WTC11 (cell line): ENCODE data around the gene FAM53B. TPM values are rescaled to one million over a fixed set of nuclear protein-coding genes. Genes with fewer than 3 reads are reported as not detected.
A peak's percentile ranks its signal among the peaks of the same experiment; 100 is the strongest.

Experiments
- ATAC-seq: fragments of 200-7000 bp; cut with Tn5 transposase; 2 replicates; pipeline ENCODE4 v1.10.0; 2021; ENCODE audit warnings: mild to moderate bottlenecking, moderate library complexity
- CTCF ChIA-PET: fragments of 300-600 bp; sonication (Branson Sonifier 250); formaldehyde crosslinking; loops from one replicate; lab custom pipeline; 2021; ENCODE audit warnings: antibody characterized with exemption; lab: Charles Lee
- POLR2A ChIA-PET: fragments of 350-600 bp; sonication (Branson Sonifier 250); formaldehyde crosslinking; loops from one replicate; lab custom pipeline; 2021; ENCODE audit warnings: antibody characterized with exemption; lab: Charles Lee
- DNase-seq: peaks from one replicate; pipeline ENCODE4 v3.0.0; 2021; ENCODE audit warnings: low spot score
- H3K27ac Mint-ChIP-seq: 2 replicates; pipeline ENCODE4 v1.8.0; 2021; ENCODE audit warnings: mixed read lengths
- H3K27me3 Mint-ChIP-seq: 2 replicates; pipeline ENCODE4 v1.8.0; 2021; ENCODE audit warnings: low read depth, mild to moderate bottlenecking, moderate library complexity, mixed read lengths
- H3K36me3 Mint-ChIP-seq: 2 replicates; pipeline ENCODE4 v1.8.0; 2021; ENCODE audit warnings: mixed read lengths
- H3K4me1 Mint-ChIP-seq: 2 replicates; pipeline ENCODE4 v1.8.0; 2022; ENCODE audit warnings: mixed read lengths
- H3K4me3 Mint-ChIP-seq: 2 replicates; pipeline ENCODE4 v1.8.0; 2021; ENCODE audit warnings: mild to moderate bottlenecking, moderate library complexity, mixed read lengths
- H3K9me3 Mint-ChIP-seq: 2 replicates; pipeline ENCODE4 v1.8.0; 2021; ENCODE audit warnings: mixed read lengths
- ATF1 ChIP-seq: sonication (generic); formaldehyde crosslinking; IDR thresholded peaks from 2 replicates; pipeline ENCODE4 v1.8.1; 2023; ENCODE audit warnings: mild to moderate bottlenecking, moderate library complexity, missing genetic modification reagents
- E2F4 ChIP-seq: sonication (generic); formaldehyde crosslinking; IDR thresholded peaks from 2 replicates; pipeline ENCODE4 v1.8.1; 2022; ENCODE audit warnings: low read depth, mild to moderate bottlenecking, moderate library complexity, missing genetic modification reagents, borderline replicate concordance
- GABPB1 ChIP-seq: sonication (generic); formaldehyde crosslinking; IDR thresholded peaks from 2 replicates; pipeline ENCODE4 v1.8.1; 2023; ENCODE audit warnings: mild to moderate bottlenecking, missing genetic modification reagents
- HMGXB4 ChIP-seq: sonication (generic); formaldehyde crosslinking; IDR thresholded peaks from 2 replicates; pipeline ENCODE4 v1.8.1; 2023; ENCODE audit warnings: mild to moderate bottlenecking, moderate library complexity, missing genetic modification reagents
- IRF1 ChIP-seq: sonication (generic); formaldehyde crosslinking; IDR thresholded peaks from 2 replicates; pipeline ENCODE4 v1.8.0; 2023; ENCODE audit warnings: missing genetic modification reagents
- MLX ChIP-seq: sonication (generic); formaldehyde crosslinking; IDR thresholded peaks from 2 replicates; pipeline ENCODE4 v1.8.1; 2023; ENCODE audit warnings: mild to moderate bottlenecking, missing genetic modification reagents, moderate library complexity
- NFYB ChIP-seq: sonication (generic); formaldehyde crosslinking; conservative IDR thresholded peaks from 2 replicates; pipeline ENCODE4 v1.8.0; 2022; ENCODE audit warnings: low read depth, missing genetic modification reagents
- NR2C2 ChIP-seq: sonication (generic); formaldehyde crosslinking; IDR thresholded peaks from 2 replicates; pipeline ENCODE4 v1.8.0; 2022; ENCODE audit warnings: mild to moderate bottlenecking, missing genetic modification reagents
- RELA ChIP-seq: sonication (generic); formaldehyde crosslinking; IDR thresholded peaks from 2 replicates; pipeline ENCODE4 v1.8.1; 2022; ENCODE audit warnings: missing genetic modification reagents, mild to moderate bottlenecking, borderline replicate concordance
- TEAD1 ChIP-seq: sonication (generic); formaldehyde crosslinking; IDR thresholded peaks from 2 replicates; pipeline ENCODE4 v1.8.0; 2022; ENCODE audit warnings: mild to moderate bottlenecking, missing genetic modification reagents
- ZNF121 ChIP-seq: sonication (generic); formaldehyde crosslinking; IDR thresholded peaks from 2 replicates; pipeline ENCODE4 v1.8.0; 2023; ENCODE audit warnings: missing genetic modification reagents
- ZNF396 ChIP-seq: fragments of 250-450 bp; sonication (Bioruptor Pico); IDR thresholded peaks from 2 replicates; pipeline ENCODE4 v1.8.0; 2021; ENCODE audit warnings: mild to moderate bottlenecking, moderate library complexity, borderline replicate concordance
- ZNF423 ChIP-seq: fragments of 250-450 bp; sonication (Bioruptor Pico); IDR thresholded peaks from 2 replicates; pipeline ENCODE4 v2.1.2; 2022; ENCODE audit warnings: mild to moderate bottlenecking, moderate library complexity
- total RNA-seq: library from RNA; stranded (reverse); gene quantifications from 3 replicates; pipeline ENCODE4 v1.2.3, GENCODE V29; 2021
- TF ChIP-seq, protein P1 (sequence below): sonication (generic); formaldehyde crosslinking; IDR thresholded peaks from 2 replicates; pipeline ENCODE4 v1.8.1; 2023; ENCODE audit warnings: mild to moderate bottlenecking, missing genetic modification reagents
- TF ChIP-seq, protein P2 (sequence below): sonication (generic); formaldehyde crosslinking; IDR thresholded peaks from 2 replicates; pipeline ENCODE4 v1.8.1; 2022; ENCODE audit warnings: low read depth, missing genetic modification reagents, borderline replicate concordance
- TF ChIP-seq, protein P3 (sequence below): fragments of 250-450 bp; sonication (Bioruptor Pico); IDR thresholded peaks from 2 replicates; pipeline ENCODE4 v1.8.0; 2021; ENCODE audit warnings: mild to moderate bottlenecking

FAM53B gene
- total RNA-seq, 1 experiment from 2014 or later, result 21.3 TPM

DNA sequence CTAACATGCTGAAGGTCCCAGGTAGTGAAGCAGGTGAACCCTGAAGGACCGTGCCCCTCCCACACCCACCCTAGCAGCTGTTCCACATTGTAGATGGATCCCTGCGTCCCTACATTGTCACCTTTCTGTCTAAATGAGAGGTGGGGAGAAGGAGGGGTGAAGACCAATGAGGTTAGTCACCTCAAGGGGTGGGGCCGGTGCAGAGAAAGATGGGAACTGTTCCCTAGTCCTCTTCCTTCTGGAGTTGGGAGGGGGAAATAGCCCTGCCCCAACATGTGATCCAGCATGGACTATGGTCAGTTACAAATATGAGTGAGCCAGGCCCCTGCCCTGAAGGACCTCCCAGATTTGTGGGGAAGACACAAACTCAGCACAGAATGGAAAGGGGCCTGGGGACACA, 158.0 kb downstream of the FAM53B start:
- peaks cover 4% of the 10 kb centered on the region for H3K4me1 Mint-ChIP-seq
- ChIA-PET POLR2A (no interaction called here), CTCF (interaction anchor here (0.9 kb wide), 1 partner anchor 56 kb away, joined by 3 read pairs; no protein-coding TSS in a partner anchor)
- ATAC-seq (peak; percentile 57), DNase-seq (no peak)
- H3K4me3 Mint-ChIP-seq, result no peak overlapping the region
- H3K27ac Mint-ChIP-seq, result peak overlapping the region; percentile 79; the same call in 1 of the 2 replicates
- H3K27me3 Mint-ChIP-seq, result no peaks in the 10 kb centered on the region; the same call in 1 of the 2 replicates
- peaks cover 26% of the 10 kb centered on the region for H3K9me3 Mint-ChIP-seq
- H3K36me3 Mint-ChIP-seq, result peaks cover under 1% of the 10 kb centered on the region
- TF ChIP-seq, protein P1, sequence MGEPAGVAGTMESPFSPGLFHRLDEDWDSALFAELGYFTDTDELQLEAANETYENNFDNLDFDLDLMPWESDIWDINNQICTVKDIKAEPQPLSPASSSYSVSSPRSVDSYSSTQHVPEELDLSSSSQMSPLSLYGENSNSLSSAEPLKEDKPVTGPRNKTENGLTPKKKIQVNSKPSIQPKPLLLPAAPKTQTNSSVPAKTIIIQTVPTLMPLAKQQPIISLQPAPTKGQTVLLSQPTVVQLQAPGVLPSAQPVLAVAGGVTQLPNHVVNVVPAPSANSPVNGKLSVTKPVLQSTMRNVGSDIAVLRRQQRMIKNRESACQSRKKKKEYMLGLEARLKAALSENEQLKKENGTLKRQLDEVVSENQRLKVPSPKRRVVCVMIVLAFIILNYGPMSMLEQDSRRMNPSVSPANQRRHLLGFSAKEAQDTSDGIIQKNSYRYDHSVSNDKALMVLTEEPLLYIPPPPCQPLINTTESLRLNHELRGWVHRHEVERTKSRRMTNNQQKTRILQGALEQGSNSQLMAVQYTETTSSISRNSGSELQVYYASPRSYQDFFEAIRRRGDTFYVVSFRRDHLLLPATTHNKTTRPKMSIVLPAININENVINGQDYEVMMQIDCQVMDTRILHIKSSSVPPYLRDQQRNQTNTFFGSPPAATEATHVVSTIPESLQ (CRISPR knock-in tag), result no peak
- TF ChIP-seq NR2C2 (no peak), ATF1 (no peak), ZNF423 (CRISPR knock-in tag) (no peak), NFYB (CRISPR knock-in tag) (no peak), GABPB1 (CRISPR knock-in tag) (no peak), HMGXB4 (CRISPR knock-in tag) (no peak), RELA (no peak), MLX (CRISPR knock-in tag) (no peak), ZNF396 (CRISPR knock-in tag) (no peak)
- TF ChIP-seq, protein P2, sequence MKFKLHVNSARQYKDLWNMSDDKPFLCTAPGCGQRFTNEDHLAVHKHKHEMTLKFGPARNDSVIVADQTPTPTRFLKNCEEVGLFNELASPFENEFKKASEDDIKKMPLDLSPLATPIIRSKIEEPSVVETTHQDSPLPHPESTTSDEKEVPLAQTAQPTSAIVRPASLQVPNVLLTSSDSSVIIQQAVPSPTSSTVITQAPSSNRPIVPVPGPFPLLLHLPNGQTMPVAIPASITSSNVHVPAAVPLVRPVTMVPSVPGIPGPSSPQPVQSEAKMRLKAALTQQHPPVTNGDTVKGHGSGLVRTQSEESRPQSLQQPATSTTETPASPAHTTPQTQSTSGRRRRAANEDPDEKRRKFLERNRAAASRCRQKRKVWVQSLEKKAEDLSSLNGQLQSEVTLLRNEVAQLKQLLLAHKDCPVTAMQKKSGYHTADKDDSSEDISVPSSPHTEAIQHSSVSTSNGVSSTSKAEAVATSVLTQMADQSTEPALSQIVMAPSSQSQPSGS (CRISPR knock-in tag), result no peak

DNA sequence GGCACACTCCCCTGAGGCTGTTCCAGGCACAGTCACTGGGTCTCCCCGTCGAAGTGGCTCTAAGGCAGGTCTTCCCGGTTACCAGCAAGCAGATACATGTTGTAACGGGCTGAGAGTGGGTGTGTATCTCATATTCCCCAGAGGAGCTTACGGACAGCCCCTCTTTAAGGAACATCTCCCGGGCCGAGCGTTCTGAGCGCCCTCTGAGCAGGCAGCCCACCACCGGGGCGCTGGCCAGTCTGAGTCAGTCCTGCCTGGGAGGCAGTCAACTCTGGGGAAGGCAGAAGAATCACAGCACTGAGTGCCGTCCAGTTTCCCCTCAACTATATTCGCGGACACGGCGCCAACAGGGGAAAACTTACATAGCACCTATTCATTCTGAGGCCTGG, 165.2 kb downstream of the FAM53B start:
- no peak for ATAC-seq
- ChIA-PET POLR2A (no interaction called here), CTCF (interaction anchor here (0.9 to 1.7 kb wide), 3 partner anchors 13 to 92 kb away, joined by 3 to 7 read pairs (median 3); no protein-coding TSS in a partner anchor)
- no peak for DNase-seq
- no peak for TF ChIP-seq ZNF121
- TF ChIP-seq IRF1 (CRISPR knock-in tag), result no peak
- no peak for TF ChIP-seq TEAD1 (CRISPR knock-in tag)
- no peak for TF ChIP-seq NFYB (CRISPR knock-in tag)
- no peak for TF ChIP-seq E2F4 (CRISPR knock-in tag)
- TF ChIP-seq, protein P3, sequence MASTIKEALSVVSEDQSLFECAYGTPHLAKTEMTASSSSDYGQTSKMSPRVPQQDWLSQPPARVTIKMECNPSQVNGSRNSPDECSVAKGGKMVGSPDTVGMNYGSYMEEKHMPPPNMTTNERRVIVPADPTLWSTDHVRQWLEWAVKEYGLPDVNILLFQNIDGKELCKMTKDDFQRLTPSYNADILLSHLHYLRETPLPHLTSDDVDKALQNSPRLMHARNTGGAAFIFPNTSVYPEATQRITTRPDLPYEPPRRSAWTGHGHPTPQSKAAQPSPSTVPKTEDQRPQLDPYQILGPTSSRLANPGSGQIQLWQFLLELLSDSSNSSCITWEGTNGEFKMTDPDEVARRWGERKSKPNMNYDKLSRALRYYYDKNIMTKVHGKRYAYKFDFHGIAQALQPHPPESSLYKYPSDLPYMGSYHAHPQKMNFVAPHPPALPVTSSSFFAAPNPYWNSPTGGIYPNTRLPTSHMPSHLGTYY (CRISPR knock-in tag), result no peak
- H3K27me3 Mint-ChIP-seq, result no peaks in the 10 kb centered on the region; the same call in 1 of the 2 replicates
- no peak overlapping the region for H3K4me3 Mint-ChIP-seq
- peaks cover 14% of the 10 kb centered on the region for H3K36me3 Mint-ChIP-seq
- peaks cover 36% of the 10 kb centered on the region for H3K9me3 Mint-ChIP-seq
- no peak overlapping the region for H3K27ac Mint-ChIP-seq
- 0 out of 2 replicates have a peak, but pooled peaks cover 3% of the 10 kb centered on the region for H3K4me1 Mint-ChIP-seq
